PFSK-1 (cell line): ENCODE measurements around the gene ANO1.

Source experiments
- POLR2AphosphoS5 ChIP-seq: IDR thresholded peaks from 2 replicates; pipeline ENCODE4 v1.6.1; 2012; ENCODE audit warnings: low read depth, mild to moderate bottlenecking, control low read depth, low read length, moderate library complexity
- SIN3A ChIP-seq: IDR thresholded peaks from 2 replicates; pipeline ENCODE4 v1.6.1; 2012; ENCODE audit warnings: mild to moderate bottlenecking, low read length, moderate library complexity, borderline replicate concordance; ENCODE audit not compliant: insufficient read depth
- TAF1 ChIP-seq: IDR thresholded peaks from 2 replicates; pipeline ENCODE4 v1.6.1; 2012; ENCODE audit warnings: low read length, control low read depth, borderline replicate concordance; ENCODE audit not compliant: insufficient read depth

DNA sequence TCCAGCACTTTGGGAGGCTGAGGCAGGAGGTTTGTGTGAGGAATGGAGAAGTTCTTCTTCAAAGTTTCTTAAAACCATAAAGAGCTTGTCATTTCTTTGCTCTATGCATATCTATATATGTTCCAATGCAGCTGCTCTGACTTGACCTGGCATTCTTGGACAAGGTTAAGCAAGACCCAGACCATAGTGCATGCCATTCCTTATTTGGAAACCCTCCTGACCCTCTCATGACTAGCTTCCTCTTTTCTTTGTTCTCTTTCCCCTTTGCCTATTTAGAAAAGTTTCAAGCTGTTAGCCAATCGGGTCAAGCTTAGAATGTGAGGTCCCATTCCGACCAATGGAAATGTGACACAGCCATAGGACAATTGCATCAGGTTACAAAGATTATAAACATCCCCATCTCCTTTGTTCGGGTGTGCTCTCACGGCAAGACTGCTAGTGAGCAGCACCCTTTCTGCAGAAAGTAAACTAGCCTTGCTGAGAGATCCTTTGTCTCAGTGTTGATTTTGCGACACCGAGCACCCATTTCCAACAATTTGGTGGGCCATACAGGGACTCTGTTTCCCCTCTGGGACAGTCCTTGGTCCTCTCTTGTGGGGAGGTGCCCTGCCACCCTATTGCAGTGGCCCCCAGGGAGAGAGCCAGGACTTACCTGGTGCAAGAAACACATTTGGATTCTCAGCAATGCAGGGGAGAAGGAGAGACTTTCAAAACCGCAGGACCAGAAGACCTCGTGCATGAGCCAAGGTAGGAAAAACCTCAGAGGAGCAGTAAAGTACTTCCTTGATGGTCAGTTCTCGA, 39.9 kb upstream of the ANO1 start:
- TF ChIP-seq TAF1 (no peak), SIN3A (no peak), POLR2AphosphoS5 (no peak)
